GM21737 (cell line): ENCODE measurements around the gene FKBP6.
"Not testable (repeated sequence)": the region's sequence is repeated elsewhere in the genome, so short reads cannot be mapped to it uniquely, and the experiment has no call there.

Source experiments
- ATAC-seq: cut with Tn5 transposase; IDR thresholded peaks from one replicate; pipeline ENCODE4 v1.9.1; 2021; ENCODE audit warnings: mild to moderate bottlenecking, moderate library complexity; ENCODE audit not compliant: unreplicated experiment

Gene FKBP6

GRCh38 chr7:73354196-73354595 lies 26.2 kb downstream of the FKBP6 start:
- no peak for ATAC-seq

DNA sequence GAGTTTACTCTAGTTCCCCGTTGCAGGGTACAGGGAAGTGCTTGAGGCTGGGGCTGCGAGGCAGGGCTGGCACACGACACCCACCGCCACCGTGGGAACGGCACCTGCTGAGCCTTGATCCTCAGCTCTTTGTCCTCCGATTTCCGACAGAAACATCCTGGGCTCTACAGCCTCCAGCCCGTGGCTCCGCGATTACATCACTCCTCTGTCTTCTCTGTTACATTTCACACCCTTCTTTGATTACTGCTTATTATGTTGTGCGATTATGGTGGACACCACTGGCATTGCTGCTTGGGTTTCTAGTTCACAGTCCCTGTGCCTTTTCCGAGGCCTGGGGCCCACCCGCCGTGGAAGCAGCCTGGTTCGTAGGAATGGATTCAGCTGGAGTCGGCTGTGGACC lies 26.9 kb downstream of the FKBP6 start:
- ATAC-seq = no peak

- no peak for ATAC-seq
Measured at GRCh38 chr7:73356159-73356558, 28.2 kb downstream of the FKBP6 start.

- ATAC-seq = no peak
Measured at GRCh38 chr7:73358590-73359275, 30.8 kb downstream of the FKBP6 start.

DNA sequence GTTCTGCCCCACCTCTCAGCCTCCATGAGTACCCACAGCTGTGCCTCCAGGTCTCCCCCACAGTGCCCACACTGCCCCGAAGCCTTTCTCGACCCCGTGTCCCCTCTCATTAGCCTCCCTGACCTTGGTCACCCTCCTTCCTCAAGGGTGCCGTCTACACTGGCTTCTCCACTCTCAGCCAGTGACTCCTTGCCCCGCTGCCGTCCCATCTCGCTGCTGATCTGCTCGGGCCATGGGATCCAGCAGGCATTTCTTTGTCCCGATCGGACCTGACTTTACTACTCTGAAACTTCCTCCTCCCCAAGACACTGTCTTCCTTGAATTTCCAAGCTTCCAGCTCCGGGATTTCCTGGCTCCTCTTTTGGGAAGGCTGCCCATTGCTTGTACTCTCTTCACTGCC lies 31.3 kb downstream of the FKBP6 start:
- no peak for ATAC-seq

GRCh38 chr7:73359746-73360375 lies 31.9 kb downstream of the FKBP6 start:
- ATAC-seq = no peak

DNA sequence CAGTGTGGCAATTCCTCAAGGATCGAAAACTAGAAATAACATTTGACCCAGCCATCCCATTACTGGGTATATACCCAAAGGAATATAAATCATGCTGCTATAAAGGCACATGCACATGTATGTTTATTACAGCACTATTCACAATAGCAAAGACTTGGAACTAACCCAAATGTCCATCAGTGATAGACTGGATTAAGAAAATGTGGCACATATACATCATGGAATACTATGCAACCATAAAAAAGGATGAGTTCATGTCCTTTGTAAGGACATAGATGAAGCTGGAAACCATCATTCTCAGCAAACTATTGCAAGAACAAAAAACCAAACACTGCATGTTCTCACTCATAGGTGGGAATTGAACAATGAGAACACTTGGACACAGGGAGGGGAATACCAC lies 32.6 kb downstream of the FKBP6 start:
- not testable (repeated sequence) for ATAC-seq

DNA sequence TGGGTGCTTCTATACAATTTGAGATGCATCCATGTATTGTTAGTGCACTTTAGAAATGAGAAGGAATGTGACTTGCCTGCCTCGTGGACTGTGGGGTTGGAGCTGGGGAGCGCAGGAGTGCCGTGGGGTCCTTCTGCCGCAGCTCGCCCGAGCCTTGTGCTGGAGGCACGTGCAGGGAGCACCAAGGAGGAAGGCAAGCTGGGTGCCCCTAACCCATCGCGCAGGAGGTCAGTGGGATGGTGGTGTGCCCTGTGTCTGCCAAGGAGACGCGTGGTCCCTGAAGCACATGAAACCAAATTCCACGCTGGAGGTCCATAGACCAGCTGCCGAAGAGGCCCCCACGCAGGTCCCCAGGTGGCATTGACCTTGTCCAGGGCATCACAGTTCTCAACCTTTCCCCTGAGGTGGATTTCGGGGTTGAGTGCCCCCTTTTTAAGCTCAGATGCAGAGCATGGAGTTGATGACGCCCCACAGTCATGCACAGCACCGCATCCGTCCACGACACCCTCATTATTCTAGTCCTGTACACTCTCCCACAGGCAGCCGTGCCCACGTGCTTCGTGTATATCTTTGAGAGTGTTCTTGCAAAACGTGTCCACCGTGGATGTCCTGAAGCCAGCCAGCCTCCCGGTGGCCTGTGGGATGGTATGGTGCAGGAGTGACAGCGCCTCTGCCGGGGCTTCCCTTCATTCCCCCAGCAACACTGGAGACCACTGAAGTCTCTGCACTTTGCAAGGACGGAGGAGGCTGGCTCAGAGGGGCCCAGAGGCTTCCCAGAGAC lies 35.5 kb downstream of the FKBP6 start:
- no peak for ATAC-seq

GRCh38 chr7:73364006-73364728 lies 36.2 kb downstream of the FKBP6 start:
- ATAC-seq = no peak

- no peak for ATAC-seq
Measured at GRCh38 chr7:73366127-73366526, 38.2 kb downstream of the FKBP6 start.

DNA sequence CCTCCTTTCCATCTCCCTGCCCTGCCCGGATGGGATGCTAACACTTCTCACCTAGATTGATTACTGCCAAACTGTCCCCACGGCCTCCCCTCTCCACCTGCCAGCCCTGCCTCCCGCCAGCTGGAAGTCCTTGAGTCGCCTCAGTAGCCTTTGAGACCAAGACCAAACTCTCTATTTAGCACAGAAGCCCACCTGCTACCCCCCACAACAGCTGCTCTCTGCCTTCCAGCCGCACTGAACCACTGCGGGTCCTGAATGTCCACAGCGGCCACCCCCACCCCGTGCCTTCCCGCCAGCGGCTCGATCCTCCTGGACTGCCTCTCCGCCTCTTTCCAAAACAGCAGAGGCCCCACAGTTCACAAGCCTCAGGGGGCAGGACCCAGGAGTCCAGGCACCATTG lies 39.0 kb downstream of the FKBP6 start:
- ATAC-seq = no peak

GRCh38 chr7:73369009-73369408 lies 41.0 kb downstream of the FKBP6 start:
- no peak for ATAC-seq

DNA sequence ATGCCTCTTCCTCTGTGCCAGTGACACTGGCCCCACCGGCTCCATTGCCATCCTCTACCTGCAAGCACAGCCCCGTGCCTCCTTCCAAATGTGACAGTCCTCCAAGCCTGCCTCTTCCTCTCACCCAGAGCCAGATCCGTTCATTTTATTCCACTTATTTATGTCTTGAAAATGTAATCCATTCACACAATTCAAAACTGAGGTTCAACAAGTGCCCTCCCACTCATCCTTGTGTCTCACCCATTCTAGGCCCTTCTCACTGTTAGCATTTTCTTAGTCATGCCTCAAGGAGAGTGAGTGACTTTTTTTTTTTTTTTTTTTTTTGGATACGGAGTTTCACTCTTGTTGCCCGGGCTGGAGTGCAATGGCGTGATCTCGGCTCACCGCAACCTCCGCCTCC lies 41.7 kb downstream of the FKBP6 start:
- no peak for ATAC-seq

DNA sequence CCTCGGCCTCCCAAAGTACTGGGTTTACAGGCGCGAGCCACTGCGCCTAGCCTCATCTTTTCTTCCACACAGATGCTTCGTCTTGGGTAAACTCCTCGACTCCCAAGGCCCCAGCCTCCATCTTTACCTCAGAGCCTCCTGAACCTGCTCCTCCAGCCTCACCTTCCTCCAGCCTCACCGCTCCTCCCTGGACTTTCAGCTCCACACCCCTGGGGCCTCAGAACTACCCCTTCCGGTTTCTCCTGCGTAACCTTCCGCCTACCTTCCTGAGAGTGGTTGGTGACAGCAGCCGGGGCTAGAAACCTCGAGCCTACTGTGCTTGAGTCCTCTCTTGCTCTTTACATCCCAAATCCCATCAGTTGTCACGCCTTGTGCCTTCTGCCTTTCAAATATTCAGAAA lies 45.8 kb downstream of the FKBP6 start:
- ATAC-seq = no peak

GRCh38 chr7:73376262-73376661 lies 48.3 kb downstream of the FKBP6 start:
- not testable (repeated sequence) for ATAC-seq

DNA sequence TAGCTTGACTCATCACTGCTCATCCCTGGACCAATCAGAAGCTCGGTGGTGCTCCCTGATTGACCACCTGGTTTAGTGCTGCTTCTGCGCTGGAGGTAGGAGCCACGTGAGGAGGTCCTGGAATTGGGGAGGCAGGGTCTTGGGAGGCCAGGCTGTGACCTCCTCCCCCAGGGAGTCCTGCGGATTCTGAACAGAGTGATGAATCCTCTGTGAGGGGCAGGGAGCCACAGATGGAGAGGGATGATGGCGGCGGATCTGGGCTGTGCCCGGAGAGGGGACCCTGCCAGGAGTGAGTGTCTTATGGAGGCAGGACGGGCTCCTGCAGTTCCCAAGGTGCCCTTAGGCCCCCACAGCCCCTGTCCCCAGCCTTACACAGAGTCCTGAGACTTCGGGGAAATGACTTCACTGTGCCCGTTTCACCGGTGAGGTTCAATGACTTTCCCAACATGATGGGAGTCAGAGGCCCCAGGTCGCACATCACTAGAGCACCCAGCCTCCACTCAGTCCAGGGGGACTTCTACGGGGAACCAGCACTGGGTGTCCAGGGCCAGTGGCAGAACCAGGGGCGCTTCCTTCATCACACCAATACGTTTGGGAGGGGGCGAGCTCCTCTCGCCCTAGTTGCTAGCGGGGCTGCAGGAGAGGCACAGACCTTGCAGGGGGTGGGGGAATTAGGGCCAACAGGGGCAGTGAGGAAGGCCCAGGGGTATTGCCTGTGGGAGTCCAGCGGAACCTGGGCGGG lies 48.9 kb downstream of the FKBP6 start:
- no peak for ATAC-seq

DNA sequence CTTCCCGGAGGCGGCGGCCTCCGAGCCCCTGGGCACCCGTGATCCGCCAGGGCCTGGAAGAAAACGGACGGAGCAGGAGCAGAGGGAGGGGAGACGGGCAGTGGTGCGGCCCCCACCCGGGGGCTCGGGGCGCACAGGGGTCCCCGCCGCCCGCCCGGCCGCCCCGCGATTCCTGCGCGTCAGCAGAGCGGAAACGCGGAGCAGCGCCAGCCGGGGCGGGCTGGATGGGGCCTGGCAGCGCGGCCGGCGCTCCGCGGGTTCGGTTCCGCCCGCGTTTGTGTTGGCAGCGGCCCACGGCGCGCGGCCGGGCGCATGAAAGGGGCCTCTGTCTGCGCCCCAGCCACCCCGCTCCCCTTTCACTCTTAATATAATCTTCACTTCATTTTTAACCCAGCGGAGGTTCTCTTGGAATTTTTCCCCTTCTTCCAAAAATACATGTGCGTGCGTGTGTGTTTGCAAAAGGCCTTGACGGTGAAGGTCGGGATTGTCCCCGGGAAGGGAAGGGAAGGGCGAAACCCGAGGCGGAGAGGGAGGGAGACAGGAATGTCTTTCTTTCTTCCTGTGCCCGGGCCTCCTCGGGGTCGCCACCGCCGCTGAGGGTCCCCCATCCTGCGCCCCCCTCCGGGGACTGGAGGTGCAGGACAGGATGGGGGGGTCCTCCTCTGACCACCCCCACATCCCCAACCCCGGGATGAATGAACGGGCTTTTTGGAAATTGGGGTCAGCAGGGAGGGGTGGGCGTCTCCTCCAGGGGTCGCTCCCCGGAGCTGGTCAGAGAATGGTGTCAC lies 49.6 kb downstream of the FKBP6 start:
- not testable (repeated sequence) for ATAC-seq

DNA sequence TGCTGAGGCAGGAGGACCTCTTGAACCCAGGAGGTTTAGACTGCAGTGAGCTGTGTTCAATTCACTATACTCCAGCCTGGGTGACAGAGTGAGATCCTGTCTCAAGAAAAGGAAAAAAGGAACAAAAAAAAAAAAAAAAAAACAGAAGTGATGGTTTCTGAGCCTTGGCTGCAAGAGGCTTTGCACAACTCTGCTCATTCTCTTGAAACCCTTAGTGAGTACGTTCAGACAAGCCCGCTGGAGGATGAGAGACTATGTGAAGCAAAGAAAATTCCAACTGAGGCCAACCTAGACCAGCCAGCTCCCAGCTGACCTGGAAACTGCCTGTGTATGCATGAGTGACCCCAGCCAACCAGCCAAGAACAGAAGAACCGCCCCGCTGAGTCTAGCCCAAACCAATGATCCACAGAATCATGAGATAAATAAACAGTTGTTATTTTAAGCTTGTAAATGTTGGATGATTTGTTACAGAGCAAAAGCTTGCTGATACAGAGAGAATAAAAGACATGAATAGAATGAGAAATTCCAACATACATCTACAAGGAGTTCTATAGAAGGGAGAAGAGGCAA lies 55.1 kb downstream of the FKBP6 start:
- no peak for ATAC-seq

DNA sequence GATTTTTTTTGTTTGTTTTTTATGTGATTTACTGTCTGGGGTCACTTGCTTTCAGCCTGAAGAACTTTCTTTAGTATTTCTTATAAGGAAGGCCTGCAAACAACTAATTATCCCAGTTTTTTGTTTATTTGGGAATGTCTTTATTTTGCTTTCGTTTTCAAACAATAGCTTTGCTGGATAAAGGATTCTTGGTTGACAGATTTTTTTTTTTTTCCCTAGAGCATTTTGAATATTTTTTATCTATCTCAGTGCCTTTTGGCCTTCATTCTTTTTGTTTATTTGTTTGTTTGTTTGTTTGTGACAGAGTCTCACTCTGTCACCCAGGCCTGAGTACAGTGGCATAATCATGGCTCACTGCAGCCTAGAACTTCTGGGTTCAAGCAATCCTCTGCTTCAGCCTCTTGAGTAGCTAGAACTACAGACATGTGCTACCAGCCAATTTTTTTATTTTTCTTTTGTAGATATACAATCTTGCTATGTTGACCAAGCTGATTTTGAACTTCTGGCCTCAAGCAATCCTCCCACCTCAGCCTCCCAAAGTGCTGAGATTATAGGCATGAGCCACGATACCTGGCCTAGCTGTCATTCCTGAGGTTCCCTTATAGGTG lies 59.4 kb downstream of the FKBP6 start:
- ATAC-seq = no peak
